Measurements from ENCODE around the gene LDLRAD4.

LDLRAD4 gene

DNA sequence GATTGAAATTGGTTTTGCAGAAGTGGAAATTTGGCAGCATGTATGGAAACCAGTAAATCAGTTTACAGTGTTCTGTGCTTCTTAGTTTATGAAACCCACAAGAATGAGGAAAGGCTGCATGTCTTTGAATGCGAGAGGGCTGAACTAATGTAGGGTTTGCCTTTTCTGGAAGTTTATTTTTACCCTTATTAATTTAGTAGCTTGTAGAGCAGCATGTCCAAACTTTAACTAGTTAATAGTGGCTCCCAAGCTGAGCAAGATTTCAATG is 50.4 kb downstream of the LDLRAD4 start:
- peaks cover 26 to 73% (median 65%) of the 10 kb centered on the region in 5 donors for H3K4me1 ChIP-seq (ENCODE audit: control insufficient read depth in 5 of 5, insufficient read depth in 5 of 5, low read length in 5 of 5)

DNA sequence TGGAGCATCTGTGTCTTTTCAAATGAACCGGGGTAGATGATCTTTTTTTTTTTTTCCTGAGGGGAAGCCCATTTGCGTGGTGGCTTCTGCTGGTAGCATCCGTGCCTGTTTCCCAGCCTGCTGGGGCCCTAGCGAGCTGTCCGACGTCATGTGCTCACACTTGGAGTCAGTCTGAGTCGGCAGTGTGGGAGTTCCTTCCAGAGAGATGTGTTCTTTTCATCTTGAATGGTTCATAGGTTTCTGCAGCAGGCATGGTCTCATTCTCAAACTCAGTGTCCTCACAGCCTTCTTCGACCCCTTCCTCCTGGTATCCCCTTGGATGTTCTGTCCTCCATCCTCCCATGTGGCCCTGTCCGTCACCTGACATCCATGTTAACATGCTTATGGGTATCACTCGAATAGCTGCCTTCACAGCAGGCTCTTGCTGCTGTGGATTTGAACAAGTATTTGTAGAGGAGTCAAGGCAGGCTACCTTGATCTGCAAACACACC is 51.0 kb downstream of the LDLRAD4 start:
- H3K27ac ChIP-seq (ENCODE audit: low read depth, low read length) = peak overlapping the region; percentile 46
- no peak overlapping the region for H3K9ac ChIP-seq (ENCODE audit: low read length in 5 of 5)
- no peaks in the 10 kb centered on the region for H3K9me3 ChIP-seq (ENCODE audit: control insufficient read depth in 5 of 5, low read length in 5 of 5)
- no peaks in the 10 kb centered on the region for H3K27me3 ChIP-seq (ENCODE audit: control insufficient read depth in 5 of 5, insufficient read depth in 4 of 5, low read length in 5 of 5)
- no peaks in the 10 kb centered on the region for H3K36me3 ChIP-seq (ENCODE audit: control insufficient read depth in 5 of 5, insufficient read depth in 5 of 5, low read length in 5 of 5)
- peaks cover 24 to 67% (median 59%) of the 10 kb centered on the region in 5 donors for H3K4me1 ChIP-seq (ENCODE audit: control insufficient read depth in 5 of 5, insufficient read depth in 5 of 5, low read length in 5 of 5)
- no peak overlapping the region for H3K4me3 ChIP-seq (ENCODE audit: low read depth in 1 of 5, low read length in 5 of 5)

More for the DNA sequence above, 50.4 kb downstream of the LDLRAD4 start:
- no peaks in the 10 kb centered on the region for H3K27me3 ChIP-seq (ENCODE audit: control insufficient read depth in 5 of 5, insufficient read depth in 4 of 5, low read length in 5 of 5)
- H3K36me3 ChIP-seq (ENCODE audit: control insufficient read depth in 5 of 5, insufficient read depth in 5 of 5, low read length in 5 of 5) = no peaks in the 10 kb centered on the region
- no peak overlapping the region for H3K4me3 ChIP-seq (ENCODE audit: low read depth in 1 of 5, low read length in 5 of 5)
- peak overlapping the region in 2 of 5 donors; percentile 12 to 48 for H3K9ac ChIP-seq (ENCODE audit: low read length in 5 of 5)
- no peaks in the 10 kb centered on the region for H3K9me3 ChIP-seq (ENCODE audit: control insufficient read depth in 5 of 5, low read length in 5 of 5)
- H3K27ac ChIP-seq (ENCODE audit: low read depth, low read length) = peak overlapping the region; percentile 46

DNA sequence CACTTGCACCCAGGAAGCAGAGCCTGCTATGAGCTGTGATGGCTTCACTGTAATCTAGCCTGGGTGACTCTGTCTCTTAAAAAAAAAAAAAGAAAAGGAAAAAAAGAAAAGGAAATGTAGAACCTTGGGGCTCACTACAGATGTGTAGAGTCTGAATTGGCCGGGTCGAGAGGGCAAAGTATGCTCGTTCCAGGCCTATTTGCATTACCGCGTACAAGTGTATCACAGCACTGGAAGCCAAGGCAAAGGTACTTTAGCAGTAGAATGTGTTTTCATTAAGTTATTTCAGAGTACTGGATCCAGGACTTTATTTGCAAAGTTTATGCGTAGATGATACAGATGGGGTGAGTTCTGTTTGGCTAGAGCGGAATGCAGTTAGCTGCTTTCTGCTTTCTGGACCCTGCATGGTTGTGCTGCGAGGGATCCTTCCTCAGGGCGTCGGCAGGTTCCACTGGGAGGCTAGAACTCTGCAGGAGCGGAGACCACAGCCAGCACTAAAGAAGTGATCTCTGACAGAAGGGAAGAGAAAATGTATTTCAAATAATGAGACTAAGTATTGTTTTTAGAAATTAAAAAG is 51.8 kb downstream of the LDLRAD4 start:
- H3K4me1 ChIP-seq (ENCODE audit: control insufficient read depth in 5 of 5, insufficient read depth in 5 of 5, low read length in 5 of 5) = peaks cover 24 to 59% (median 51%) of the 10 kb centered on the region in 5 donors
- H3K4me3 ChIP-seq (ENCODE audit: low read depth in 1 of 5, low read length in 5 of 5) = no peak overlapping the region
- H3K27me3 ChIP-seq (ENCODE audit: control insufficient read depth in 5 of 5, insufficient read depth in 4 of 5, low read length in 5 of 5) = no peaks in the 10 kb centered on the region
- H3K27ac ChIP-seq (ENCODE audit: low read depth, low read length) = no peak overlapping the region
- no peak overlapping the region for H3K9ac ChIP-seq (ENCODE audit: low read length in 5 of 5)
- no peaks in the 10 kb centered on the region for H3K36me3 ChIP-seq (ENCODE audit: control insufficient read depth in 5 of 5, insufficient read depth in 5 of 5, low read length in 5 of 5)
- H3K9me3 ChIP-seq (ENCODE audit: control insufficient read depth in 5 of 5, low read length in 5 of 5) = no peaks in the 10 kb centered on the region

- Histone ChIP-seq H3K4me1 (ENCODE audit: control insufficient read depth in 5 of 5, insufficient read depth in 5 of 5, low read length in 5 of 5) (peaks cover 21 to 49% (median 41%) of the 10 kb centered on the region in 5 donors), H3K27ac (ENCODE audit: low read depth, low read length) (no peak overlapping the region)
These were observed 52.8 kb downstream of the LDLRAD4 start for GRCh38 chr18:13271302-13271911.

DNA sequence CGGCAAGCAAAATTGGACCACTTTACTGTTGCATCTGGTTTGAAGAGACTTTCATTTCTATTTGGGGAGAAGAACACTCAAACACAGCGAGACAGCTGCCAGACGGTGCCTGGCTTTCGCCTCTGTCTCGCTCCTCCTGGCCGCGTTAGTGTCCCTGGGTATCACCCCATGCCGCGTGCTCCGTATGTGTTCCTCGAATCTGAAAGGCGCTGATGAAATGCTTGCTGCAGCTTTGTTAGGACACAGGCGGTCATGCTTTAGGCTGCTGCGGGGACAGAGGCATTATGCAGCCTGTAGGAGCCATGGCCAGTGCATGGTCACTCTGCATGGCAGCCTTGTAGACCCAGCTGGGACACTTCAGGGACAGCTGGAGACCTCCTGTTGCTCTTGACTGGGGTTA is 53.9 kb downstream of the LDLRAD4 start:
- Histone ChIP-seq H3K27ac (ENCODE audit: low read depth, low read length) (no peak overlapping the region), H3K9me3 (ENCODE audit: control insufficient read depth in 5 of 5, low read length in 5 of 5) (no peaks in the 10 kb centered on the region), H3K27me3 (ENCODE audit: control insufficient read depth in 5 of 5, insufficient read depth in 4 of 5, low read length in 5 of 5) (no peaks in the 10 kb centered on the region), H3K36me3 (ENCODE audit: control insufficient read depth in 5 of 5, insufficient read depth in 5 of 5, low read length in 5 of 5) (no peaks in the 10 kb centered on the region), H3K9ac (ENCODE audit: low read length in 5 of 5) (no peak overlapping the region), H3K4me1 (ENCODE audit: control insufficient read depth in 5 of 5, insufficient read depth in 5 of 5, low read length in 5 of 5) (peaks cover 15 to 39% (median 31%) of the 10 kb centered on the region in 5 donors), H3K4me3 (ENCODE audit: low read depth in 1 of 5, low read length in 5 of 5) (no peak overlapping the region)

More at GRCh38 chr18:13271302-13271911, 52.8 kb downstream of the LDLRAD4 start:
- Histone ChIP-seq H3K36me3 (ENCODE audit: control insufficient read depth in 5 of 5, insufficient read depth in 5 of 5, low read length in 5 of 5) (no peaks in the 10 kb centered on the region), H3K27me3 (ENCODE audit: control insufficient read depth in 5 of 5, insufficient read depth in 4 of 5, low read length in 5 of 5) (no peaks in the 10 kb centered on the region), H3K9ac (ENCODE audit: low read length in 5 of 5) (no peak overlapping the region), H3K9me3 (ENCODE audit: control insufficient read depth in 5 of 5, low read length in 5 of 5) (no peaks in the 10 kb centered on the region), H3K4me3 (ENCODE audit: low read depth in 1 of 5, low read length in 5 of 5) (no peak overlapping the region)

- Histone ChIP-seq H3K4me3 (ENCODE audit: low read depth in 1 of 5, low read length in 5 of 5) (no peak overlapping the region), H3K9ac (ENCODE audit: low read length in 5 of 5) (no peak overlapping the region), H3K4me1 (ENCODE audit: control insufficient read depth in 5 of 5, insufficient read depth in 5 of 5, low read length in 5 of 5) (peaks cover 6 to 25% (median 17%) of the 10 kb centered on the region in 5 donors), H3K36me3 (ENCODE audit: control insufficient read depth in 5 of 5, insufficient read depth in 5 of 5, low read length in 5 of 5) (peaks cover 0 to 4% (median under 1%) of the 10 kb centered on the region in 5 donors), H3K27ac (ENCODE audit: low read depth, low read length) (no peak overlapping the region), H3K27me3 (ENCODE audit: control insufficient read depth in 5 of 5, insufficient read depth in 4 of 5, low read length in 5 of 5) (no peaks in the 10 kb centered on the region), H3K9me3 (ENCODE audit: control insufficient read depth in 5 of 5, low read length in 5 of 5) (no peaks in the 10 kb centered on the region)
These were observed 55.2 kb downstream of the LDLRAD4 start for GRCh38 chr18:13273800-13274199.

- Histone ChIP-seq H3K27ac (ENCODE audit: low read depth, low read length) (no peak overlapping the region), H3K4me3 (ENCODE audit: low read depth in 1 of 5, low read length in 5 of 5) (no peak overlapping the region), H3K4me1 (ENCODE audit: control insufficient read depth in 5 of 5, insufficient read depth in 5 of 5, low read length in 5 of 5) (peaks cover 0 to 15% (median 4%) of the 10 kb centered on the region in 5 donors)
These were observed 56.5 kb downstream of the LDLRAD4 start for GRCh38 chr18:13275075-13275474.

GRCh38 chr18:13276530-13277520 is 58.3 kb downstream of the LDLRAD4 start:
- Histone ChIP-seq H3K4me1 (ENCODE audit: control insufficient read depth in 5 of 5, insufficient read depth in 5 of 5, low read length in 5 of 5) (peaks cover 0 to 3% (median 0%) of the 10 kb centered on the region in 5 donors), H3K36me3 (ENCODE audit: control insufficient read depth in 5 of 5, insufficient read depth in 5 of 5, low read length in 5 of 5) (peaks cover 0 to 17% (median 8%) of the 10 kb centered on the region in 5 donors), H3K4me3 (ENCODE audit: low read depth in 1 of 5, low read length in 5 of 5) (no peak overlapping the region), H3K27me3 (ENCODE audit: control insufficient read depth in 5 of 5, insufficient read depth in 4 of 5, low read length in 5 of 5) (no peaks in the 10 kb centered on the region), H3K9ac (ENCODE audit: low read length in 5 of 5) (no peak overlapping the region), H3K27ac (ENCODE audit: low read depth, low read length) (no peak overlapping the region), H3K9me3 (ENCODE audit: control insufficient read depth in 5 of 5, low read length in 5 of 5) (no peaks in the 10 kb centered on the region)

More at GRCh38 chr18:13275075-13275474, 56.5 kb downstream of the LDLRAD4 start:
- Histone ChIP-seq H3K9me3 (ENCODE audit: control insufficient read depth in 5 of 5, low read length in 5 of 5) (no peaks in the 10 kb centered on the region), H3K27me3 (ENCODE audit: control insufficient read depth in 5 of 5, insufficient read depth in 4 of 5, low read length in 5 of 5) (no peaks in the 10 kb centered on the region), H3K36me3 (ENCODE audit: control insufficient read depth in 5 of 5, insufficient read depth in 5 of 5, low read length in 5 of 5) (peaks cover 0 to 12% (median 8%) of the 10 kb centered on the region in 5 donors), H3K9ac (ENCODE audit: low read length in 5 of 5) (no peak overlapping the region)

DNA sequence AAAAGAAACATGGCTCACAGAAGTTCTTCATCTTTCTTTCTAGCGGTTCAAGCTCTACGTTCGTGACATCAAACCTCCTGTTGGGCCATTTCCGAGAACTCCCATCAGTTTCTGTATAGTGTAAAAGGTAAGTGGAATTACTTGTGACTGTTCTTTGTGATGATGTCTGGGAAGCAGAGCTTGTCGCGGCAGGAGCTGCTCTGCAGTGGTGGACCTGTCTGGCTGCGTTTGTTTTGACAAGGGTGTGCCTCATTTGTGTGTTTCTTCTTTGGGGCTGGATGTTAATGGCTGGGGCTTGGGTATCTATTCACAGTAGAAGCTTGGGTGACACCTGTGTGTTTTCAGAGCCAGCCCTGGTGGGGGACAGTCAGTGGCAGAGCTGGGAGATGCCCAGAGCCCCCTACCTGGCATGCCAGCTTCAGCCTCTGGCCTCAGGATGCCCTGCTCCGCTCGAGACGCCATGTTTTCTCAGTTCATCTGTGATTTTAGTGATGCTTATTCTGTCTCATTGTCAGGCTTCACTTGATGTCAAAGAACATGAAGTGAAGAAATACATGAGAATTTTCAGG is 59.6 kb downstream of the LDLRAD4 start:
- peaks cover 0 to 3% (median 0%) of the 10 kb centered on the region in 5 donors for H3K4me1 ChIP-seq (ENCODE audit: control insufficient read depth in 5 of 5, insufficient read depth in 5 of 5, low read length in 5 of 5)
- no peak overlapping the region for H3K27ac ChIP-seq (ENCODE audit: low read depth, low read length)
- H3K9me3 ChIP-seq (ENCODE audit: control insufficient read depth in 5 of 5, low read length in 5 of 5) = no peaks in the 10 kb centered on the region
- no peaks in the 10 kb centered on the region for H3K27me3 ChIP-seq (ENCODE audit: control insufficient read depth in 5 of 5, insufficient read depth in 4 of 5, low read length in 5 of 5)
- no peak overlapping the region for H3K9ac ChIP-seq (ENCODE audit: low read length in 5 of 5)
- H3K36me3 ChIP-seq (ENCODE audit: control insufficient read depth in 5 of 5, insufficient read depth in 5 of 5, low read length in 5 of 5) = peaks cover 0 to 17% (median 8%) of the 10 kb centered on the region in 5 donors
- H3K4me3 ChIP-seq (ENCODE audit: low read depth in 1 of 5, low read length in 5 of 5) = no peak overlapping the region
